ENCODE data around the gene TESK2. TPM values are rescaled to one million over a fixed set of nuclear protein-coding genes. Genes with fewer than 3 reads are reported as not detected.

TESK2 gene
- total RNA-seq, 4 donors from 2014 or later, result 2.8 to 10.7 (median 6.5) TPM

- no peak for TF ChIP-seq CTCF (IDR thresholded peaks at IDR 0.05; ENCODE audit: low read depth)
Measured at GRCh38 chr1:45345014-45345413, 145.9 kb downstream of the TESK2 start.

- TF ChIP-seq CTCF (IDR thresholded peaks at IDR 0.05; ENCODE audit: low read depth), result no peak
Measured at GRCh38 chr1:45344499-45344898, 146.5 kb downstream of the TESK2 start.

GRCh38 chr1:45340816-45341466, 150.0 kb downstream of the TESK2 start:
- TF ChIP-seq CTCF (IDR thresholded peaks at IDR 0.05; ENCODE audit: low read depth), result no peak

GRCh38 chr1:45339789-45340558, 151.0 kb downstream of the TESK2 start, which contains the start of the genes MUTYH and TOE1:
Gene MUTYH (minus strand): TSS chr1:45340440. CDS start chr1:45334505, 5,935 bp downstream.
Gene TOE1 (plus strand): TSS chr1:45340170. CDS start chr1:45340253, 83 bp downstream.
- no peak for TF ChIP-seq CTCF (IDR thresholded peaks at IDR 0.05; ENCODE audit: low read depth)

DNA sequence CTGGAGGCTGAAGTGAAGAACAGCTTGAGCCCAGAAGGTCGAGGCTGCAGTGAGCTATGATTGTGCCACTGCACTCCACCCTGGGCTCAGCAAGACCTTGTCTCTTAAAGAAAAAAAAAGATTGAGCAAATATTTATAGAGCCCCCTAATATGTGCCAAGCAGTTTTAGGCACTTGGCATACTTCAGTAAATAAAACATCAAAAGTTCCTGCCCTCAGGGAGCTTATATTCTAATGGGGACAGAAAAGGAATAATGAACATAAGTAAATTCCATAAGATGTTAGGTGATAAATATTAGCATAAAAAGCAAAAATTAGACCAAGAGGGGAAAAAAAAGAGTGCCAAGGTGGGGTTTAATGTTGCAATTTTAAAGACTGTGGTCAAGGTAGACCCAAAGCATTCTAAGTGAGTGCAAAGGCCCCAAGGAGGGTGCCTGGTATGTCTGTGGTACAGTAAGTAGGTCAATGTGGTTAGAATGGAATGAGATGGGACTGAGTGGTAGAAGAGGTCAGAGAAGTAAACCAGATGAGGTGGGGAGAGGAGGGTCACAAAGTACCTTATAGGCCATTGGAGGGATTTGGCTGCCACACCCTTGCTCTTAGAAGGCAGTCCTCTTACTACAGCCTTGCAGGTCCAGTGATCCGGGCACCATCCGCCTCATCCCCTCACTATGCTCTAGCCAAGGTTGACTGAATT, 153.2 kb downstream of the TESK2 start:
- no peak for TF ChIP-seq CTCF (IDR thresholded peaks at IDR 0.05; ENCODE audit: low read depth)

DNA sequence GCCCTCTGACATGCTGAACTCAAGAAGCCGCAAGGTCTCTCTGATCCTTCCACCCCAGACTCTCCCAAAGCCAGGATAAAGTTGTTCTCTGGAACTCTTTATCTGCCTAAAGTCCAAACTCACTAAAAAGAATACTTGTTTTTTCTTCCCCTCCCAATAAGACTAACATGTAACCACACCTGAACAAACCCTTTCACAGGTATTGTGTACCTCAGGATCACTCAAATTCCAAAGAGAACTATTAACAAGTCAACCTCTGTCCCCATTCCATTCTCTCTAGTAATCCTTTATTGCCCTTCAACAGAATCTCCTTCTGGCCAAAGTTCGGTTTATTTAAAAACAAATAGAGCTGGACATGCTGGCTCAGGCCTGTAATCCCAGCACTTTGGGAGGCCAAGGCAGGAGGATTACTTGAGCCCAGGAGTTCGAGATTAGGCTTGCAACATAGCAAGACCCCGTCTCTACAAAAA, 155.1 kb downstream of the TESK2 start:
- TF ChIP-seq CTCF (IDR thresholded peaks at IDR 0.05; ENCODE audit: low read depth), result no peak

Measured in subcutaneous adipose tissue (tissue), 4 donors.